Inflammatory macrophage (primary cell): ENCODE results near the gene ERICH3.

Experiments
- DNase-seq, 2 donors: peaks; one replicate each; pipeline ENCODE4 v3.0.0-alpha.2; 2020 to 2022

The ERICH3 gene

GRCh38 chr1:74586253-74586897, 87.2 kb downstream of the ERICH3 start:
- DNase-seq, result no peak

DNA sequence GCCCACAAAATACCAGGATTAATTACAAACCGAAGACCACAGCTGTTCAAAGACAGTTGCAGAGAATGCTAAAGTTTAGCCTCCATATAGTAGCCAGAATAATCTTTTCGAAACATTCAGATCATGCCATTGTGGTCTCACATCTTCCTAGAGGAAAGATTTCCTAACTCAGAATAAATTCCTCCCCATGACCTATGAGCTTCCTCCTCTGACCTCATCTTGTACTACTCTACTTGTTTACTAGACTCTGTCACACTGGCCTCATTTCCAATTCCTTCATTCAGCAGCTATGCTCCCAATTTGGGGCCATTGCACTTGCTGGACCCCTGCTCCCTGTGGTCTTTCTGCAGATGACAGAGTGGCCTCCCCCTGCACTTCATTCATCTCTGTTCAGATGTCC, 89.4 kb downstream of the ERICH3 start:
- no peak for DNase-seq

DNA sequence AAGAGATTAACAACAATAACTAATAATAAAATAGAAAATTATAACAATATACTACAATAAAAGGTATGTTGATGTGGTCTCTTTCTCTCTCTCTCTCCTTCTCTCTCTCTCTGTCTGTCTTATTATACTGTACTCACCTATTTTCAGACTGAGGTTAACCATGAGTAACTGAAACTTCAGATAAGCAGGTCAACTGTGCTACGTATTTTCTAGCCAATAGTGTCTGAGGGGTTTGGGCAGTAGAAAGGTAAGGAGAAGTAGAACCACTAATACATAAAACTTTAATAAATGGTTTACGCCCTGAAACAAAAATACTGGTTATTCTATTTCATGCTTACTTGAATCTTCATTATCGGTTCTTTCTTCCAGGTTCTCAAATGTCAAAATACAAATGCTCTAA, 90.2 kb downstream of the ERICH3 start:
- DNase-seq, result no peak

- no peak for DNase-seq
Observed at GRCh38 chr1:74579425-74579824, 94.2 kb downstream of the ERICH3 start.

GRCh38 chr1:74578101-74578500, 95.5 kb downstream of the ERICH3 start:
- no peak for DNase-seq

GRCh38 chr1:74571891-74572290, 101.7 kb downstream of the ERICH3 start:
- no peak for DNase-seq

- DNase-seq, result no peak
Observed at GRCh38 chr1:74571493-74571800, 102.1 kb downstream of the ERICH3 start.

GRCh38 chr1:74570797-74571492, 102.6 kb downstream of the ERICH3 start:
- DNase-seq, result no peak

- DNase-seq, result no peak
Observed at GRCh38 chr1:74549932-74550331, 123.7 kb downstream of the ERICH3 start.

DNA sequence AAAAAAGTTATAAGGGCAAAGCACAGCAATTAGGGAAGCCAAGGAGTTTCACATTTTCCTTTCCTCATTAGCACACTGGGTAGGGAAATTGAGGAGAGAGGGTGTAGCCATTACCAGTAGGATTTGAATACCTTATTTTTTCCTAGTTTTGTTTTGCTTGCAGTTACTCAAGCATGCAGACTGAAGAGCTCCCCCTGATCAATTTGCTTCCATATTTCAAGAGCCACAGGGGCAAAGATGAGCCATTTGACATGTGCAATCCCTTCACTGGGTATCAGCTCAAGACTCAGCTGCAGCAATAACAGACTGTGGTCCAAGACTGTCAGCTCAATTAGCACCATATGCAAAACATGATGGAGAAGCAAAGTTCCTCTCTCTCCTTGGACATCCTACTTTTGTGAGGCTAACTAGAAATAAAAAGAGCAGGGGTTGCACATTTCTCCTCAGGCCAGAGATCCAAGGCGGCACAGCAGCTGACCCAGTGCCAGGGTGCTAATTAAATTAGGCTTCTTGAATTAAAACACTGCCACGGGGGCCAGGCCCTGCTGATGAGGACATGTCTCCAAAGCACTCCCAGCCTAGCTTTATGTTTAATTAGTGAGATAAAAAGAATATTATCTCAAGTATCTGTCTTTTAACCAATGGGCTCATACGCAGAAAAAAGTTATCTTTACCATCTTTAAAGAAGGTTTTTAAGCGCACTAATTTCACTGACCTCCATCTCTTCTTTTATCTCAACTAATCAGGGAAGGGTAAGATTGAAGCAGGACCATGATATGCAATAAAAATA, 124.4 kb downstream of the ERICH3 start:
- DNase-seq, result no peak

DNA sequence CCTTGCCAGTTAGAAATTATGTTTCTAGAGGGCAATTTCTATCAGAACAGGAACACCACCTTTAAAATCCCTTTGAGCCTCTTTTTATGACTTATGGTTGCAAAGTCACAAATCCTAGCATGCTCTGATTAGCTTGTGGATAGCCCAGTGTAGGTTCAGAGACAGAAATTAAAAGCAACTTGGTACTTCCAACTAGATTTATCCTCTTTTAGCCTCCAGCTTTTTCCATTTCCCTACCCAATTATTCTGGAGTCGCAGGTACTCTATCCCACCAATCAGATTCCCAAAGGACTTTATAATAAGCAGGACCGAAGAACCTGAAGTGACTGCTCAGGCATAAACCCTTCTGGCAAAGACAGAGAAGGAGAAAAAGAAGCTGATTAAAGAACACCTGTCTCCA, 127.8 kb downstream of the ERICH3 start:
- DNase-seq, result no peak

DNA sequence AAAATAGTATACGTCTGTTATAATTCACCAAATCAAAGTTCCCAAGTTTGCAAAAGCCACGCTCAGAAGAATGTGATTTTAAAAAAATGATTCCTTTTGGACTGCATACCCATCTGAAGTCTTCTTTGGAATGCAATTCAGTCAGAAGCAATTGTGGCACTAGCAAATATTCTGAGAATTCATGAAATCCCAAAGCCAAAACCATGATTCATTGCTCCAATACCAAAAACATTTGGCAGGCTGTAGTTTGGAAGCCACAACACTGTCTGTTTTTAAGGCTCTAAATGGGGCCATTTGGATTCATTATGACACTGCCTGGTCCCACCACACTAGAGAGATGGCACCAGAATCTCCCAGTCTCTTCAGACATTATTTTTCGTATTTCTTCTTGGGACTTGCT, 139.4 kb downstream of the ERICH3 start:
- DNase-seq, result no peak

- DNase-seq, result no peak
Observed at GRCh38 chr1:74531796-74532195, 141.8 kb downstream of the ERICH3 start.

GRCh38 chr1:74530892-74531291, 142.7 kb downstream of the ERICH3 start:
- DNase-seq, result no peak

- DNase-seq, result no peak
Observed at GRCh38 chr1:74528123-74528522, 145.5 kb downstream of the ERICH3 start.

DNA sequence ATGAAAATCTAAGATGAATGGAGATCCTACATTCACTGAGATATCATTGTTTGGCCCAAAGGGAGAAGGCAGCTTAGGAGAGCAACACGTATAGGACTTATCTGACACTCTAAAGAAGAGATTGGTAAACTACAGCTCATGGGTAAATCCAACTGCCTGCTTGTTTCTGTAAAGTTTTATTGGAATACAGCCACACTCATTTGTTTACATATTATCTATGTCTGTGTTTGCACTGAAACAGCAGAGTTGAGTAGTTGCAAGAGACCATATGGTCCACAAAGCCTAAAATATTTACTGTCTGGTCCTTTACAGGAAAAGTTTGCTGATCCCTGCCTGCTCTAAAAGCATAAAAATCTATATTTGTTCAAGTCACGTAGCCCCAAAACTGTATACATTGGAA, 146.9 kb downstream of the ERICH3 start:
- no peak for DNase-seq

GRCh38 chr1:74523873-74524480, 149.6 kb downstream of the ERICH3 start:
- no peak for DNase-seq

- no peak for DNase-seq
Observed at GRCh38 chr1:74522148-74522547, 151.4 kb downstream of the ERICH3 start.
